GM21723 (cell line): ENCODE measurements around the gene L3MBTL4.
"Not testable (repeated sequence)": the region's sequence is repeated elsewhere in the genome, so short reads cannot be mapped to it uniquely, and the experiment has no call there.

Experiments used
- ATAC-seq: cut with Tn5 transposase; IDR thresholded peaks from one replicate; pipeline ENCODE4 v1.9.1; 2021; ENCODE audit warnings: mild to moderate bottlenecking, moderate library complexity; ENCODE audit not compliant: unreplicated experiment

The L3MBTL4 gene

GRCh38 chr18:6054256-6054842, 360.4 kb downstream of the L3MBTL4 start:
- no peak for ATAC-seq

- ATAC-seq = no peak
Observed at GRCh38 chr18:6052449-6052913, 362.2 kb downstream of the L3MBTL4 start.

GRCh38 chr18:6047596-6047995, 367.1 kb downstream of the L3MBTL4 start:
- ATAC-seq = not testable (repeated sequence)

DNA sequence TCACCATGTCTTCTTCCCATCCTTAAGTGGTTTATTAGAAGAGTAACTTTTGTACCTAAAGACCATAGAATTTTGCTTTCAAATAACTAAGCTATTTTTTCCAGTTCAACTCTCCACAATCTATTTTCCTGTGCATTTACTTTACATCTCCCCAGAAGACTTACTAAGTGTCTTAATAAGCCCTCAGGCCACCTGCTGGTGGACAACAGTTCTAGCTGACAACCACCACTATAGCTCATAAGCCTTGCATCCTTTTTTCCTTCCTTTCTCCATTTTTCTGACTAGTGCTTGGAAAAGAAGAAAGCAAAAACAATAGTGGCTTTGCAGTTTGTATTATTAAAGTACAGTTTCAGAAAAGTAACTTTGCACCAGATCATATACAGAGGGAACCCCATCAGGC, 369.9 kb downstream of the L3MBTL4 start:
- no peak for ATAC-seq

- ATAC-seq = no peak
Observed at GRCh38 chr18:6044319-6044718, 370.4 kb downstream of the L3MBTL4 start.

- ATAC-seq = no peak
Observed at GRCh38 chr18:6039055-6039454, 375.7 kb downstream of the L3MBTL4 start.

DNA sequence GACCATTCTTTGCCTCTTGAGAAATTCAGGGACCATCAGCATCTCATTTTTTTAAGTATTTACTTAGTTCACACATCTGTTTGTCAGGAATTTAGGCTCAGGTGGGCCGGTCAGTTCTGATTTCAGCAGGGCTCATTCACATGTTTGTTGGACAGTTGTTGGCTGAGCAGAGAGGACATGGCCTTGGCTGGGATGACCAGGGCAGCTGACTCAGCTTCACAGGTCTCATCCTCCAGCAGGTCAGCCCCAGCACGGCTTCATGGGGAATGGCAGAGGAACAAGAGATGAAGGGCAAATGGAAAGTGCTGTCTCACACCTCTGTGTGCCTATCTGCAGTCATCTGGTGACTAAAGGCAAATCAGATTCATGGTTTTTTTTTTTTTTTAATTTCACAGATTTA, 383.3 kb downstream of the L3MBTL4 start:
- no peak for ATAC-seq

- no peak for ATAC-seq
Observed at GRCh38 chr18:6031002-6031401, 383.7 kb downstream of the L3MBTL4 start.

- no peak for ATAC-seq
Observed at GRCh38 chr18:6024745-6025248, 389.9 kb downstream of the L3MBTL4 start.

GRCh38 chr18:6023551-6023950, 391.2 kb downstream of the L3MBTL4 start:
- ATAC-seq = no peak

GRCh38 chr18:6022845-6023244, 391.9 kb downstream of the L3MBTL4 start:
- ATAC-seq = no peak

GRCh38 chr18:6022074-6022444, 392.7 kb downstream of the L3MBTL4 start:
- ATAC-seq = no peak

GRCh38 chr18:6021306-6022073, 393.2 kb downstream of the L3MBTL4 start:
- ATAC-seq = no peak

DNA sequence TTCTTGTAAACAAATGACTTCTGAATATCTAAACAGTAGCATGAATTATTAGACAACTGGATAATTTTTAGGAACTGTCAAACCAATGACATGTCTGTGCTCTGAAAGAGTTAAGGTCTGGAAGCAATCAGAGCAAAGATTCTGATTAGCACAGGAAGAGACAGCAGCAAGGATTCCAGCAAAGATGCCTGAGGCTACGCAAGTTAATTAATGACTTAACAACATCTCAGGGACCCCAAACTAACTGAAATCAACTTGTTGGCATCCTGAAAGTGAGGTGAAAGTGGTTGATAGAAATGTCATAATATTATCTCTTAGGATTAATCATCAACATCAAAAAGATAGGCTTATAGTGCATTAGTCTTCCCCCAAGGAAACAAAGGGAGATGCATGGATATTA, 396.0 kb downstream of the L3MBTL4 start:
- ATAC-seq = no peak

DNA sequence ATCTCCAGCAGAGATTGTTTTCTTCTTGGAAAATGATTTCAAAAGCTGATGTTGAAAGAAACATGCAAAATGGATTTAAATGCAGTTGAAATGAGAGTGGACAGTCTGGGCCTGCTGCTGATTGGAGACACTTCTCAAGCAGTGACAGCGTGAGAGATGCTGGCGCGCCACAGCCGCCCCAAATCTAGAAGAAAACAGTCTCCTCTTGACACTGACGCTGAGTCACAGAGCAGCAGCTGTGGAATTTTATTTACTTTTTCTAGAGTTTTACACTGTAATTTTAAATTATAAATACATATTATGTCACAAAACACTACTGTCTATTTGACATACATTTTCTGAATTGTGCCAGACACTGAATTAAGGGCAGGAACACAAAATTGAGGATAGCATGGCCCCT, 397.5 kb downstream of the L3MBTL4 start:
- ATAC-seq = no peak

DNA sequence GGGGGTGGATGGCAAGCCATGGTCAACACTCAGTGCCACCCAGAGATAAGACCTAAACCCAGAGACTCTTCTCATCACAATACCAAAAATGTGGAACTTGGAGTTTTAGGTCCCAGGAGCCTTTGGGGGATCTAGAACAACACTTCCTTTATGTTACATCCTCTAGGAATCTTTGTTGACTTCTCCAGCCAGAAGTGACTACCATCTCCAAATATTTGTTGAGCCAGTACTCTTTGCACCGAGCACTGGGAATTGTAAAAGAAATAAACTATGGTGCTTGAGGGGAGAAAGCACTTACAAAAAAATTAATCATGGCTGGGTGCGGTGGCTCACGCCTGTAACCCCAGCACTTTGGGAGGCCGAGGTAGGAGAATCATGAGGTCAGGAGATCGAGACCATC, 399.3 kb downstream of the L3MBTL4 start:
- no peak for ATAC-seq

DNA sequence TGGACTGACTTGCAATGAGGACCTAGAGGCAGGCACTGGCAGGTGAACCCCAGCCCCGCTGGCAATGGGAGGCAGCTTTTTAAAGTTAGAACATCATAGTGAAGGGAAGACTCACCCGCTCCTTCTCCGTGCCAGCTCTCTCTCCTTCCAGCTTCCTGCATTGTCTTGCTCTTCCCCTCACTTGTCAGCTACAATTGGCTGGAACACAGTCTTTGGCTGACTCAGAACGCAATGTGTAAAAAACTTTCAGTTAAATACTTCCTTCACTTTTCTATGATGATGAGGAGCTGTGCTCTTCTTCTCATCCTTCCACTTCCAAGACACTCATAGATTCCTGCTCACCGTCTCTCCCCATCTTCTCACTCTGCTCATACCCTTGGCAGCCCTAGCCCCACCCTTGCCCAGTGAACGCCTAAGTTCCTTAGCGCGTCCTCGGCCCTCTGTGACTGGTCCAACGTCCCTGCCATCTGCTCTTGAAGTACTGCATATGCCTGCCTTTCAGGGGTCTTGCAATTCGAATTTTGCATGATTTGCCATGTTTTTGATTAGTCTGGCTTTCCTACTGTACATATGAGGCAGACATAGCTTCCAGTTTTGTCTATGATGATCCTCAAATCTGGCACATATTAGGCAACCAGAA, 401.4 kb downstream of the L3MBTL4 start:
- no peak for ATAC-seq

GRCh38 chr18:6010921-6011320, 403.8 kb downstream of the L3MBTL4 start:
- ATAC-seq = no peak

DNA sequence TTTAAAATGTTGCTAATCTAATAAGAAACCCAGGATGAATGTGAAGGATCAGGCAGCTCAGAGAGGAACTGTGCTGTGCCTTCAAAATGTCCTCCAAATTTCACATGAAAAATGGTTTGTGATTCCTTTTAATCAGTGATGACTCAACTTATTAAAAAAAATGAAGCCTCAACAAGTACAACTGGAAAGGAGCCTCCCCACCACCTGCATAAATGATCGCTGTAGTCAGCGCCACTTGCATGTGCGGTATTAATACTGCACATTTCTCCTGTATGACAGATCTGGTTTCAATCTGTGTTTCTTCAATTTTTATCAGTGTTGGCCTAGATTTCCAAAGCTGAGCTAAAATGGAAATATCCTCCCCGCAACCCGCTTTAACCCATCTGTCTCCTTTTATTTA, 404.4 kb downstream of the L3MBTL4 start:
- ATAC-seq = no peak

- no peak for ATAC-seq
Observed at GRCh38 chr18:6009756-6010155, 405.0 kb downstream of the L3MBTL4 start.

DNA sequence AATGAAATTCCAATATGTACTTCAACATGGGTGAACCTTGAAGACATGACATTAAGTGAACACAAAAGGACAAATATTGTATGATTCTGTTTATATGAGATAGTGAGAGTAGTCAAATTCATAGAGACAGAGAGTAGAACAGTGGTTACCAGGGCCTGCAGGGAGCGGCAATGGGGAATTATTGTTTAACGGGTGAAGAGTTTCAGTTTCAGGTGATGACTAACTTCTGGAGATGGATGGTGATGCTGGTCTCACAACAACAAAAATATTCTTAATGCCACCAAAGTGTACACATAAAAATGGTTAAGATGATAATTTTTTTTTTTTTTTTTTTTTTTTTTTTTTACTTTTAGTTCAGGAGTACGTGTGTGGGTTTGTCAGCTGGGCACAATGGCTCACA, 410.0 kb downstream of the L3MBTL4 start:
- ATAC-seq = peak; percentile 98

- ATAC-seq = peak; percentile 67
Observed at GRCh38 chr18:6004119-6004518, 410.6 kb downstream of the L3MBTL4 start.
